ENCODE results near the gene TLR10.
A peak's percentile ranks its signal among the peaks of the same experiment; 100 is the strongest.
"Not testable (repeated sequence)": the region's sequence is repeated elsewhere in the genome, so short reads cannot be mapped to it uniquely, and the experiment has no call there.

TLR10 gene

GRCh38 chr4:38782452-38783108 lies at the start of gene TLR10:
TLR10 (minus strand) TSS chr4:38782990; CDS start chr4:38775590, 7,400 bp downstream.
- DNase-seq (ENCODE audit: low read depth in 3 of 3), result peak in 2 of 3 donors; percentile 9 to 26

- no peak for DNase-seq (ENCODE audit: low read depth in 3 of 3)
Observed at GRCh38 chr4:38832206-38832605, 49.4 kb upstream of the TLR10 start.

- DNase-seq (ENCODE audit: low read depth in 3 of 3), result no peak
Observed at GRCh38 chr4:38831653-38832052, 48.9 kb upstream of the TLR10 start.

GRCh38 chr4:38829237-38829636 lies 46.4 kb upstream of the TLR10 start:
- no peak for DNase-seq (ENCODE audit: low read depth in 3 of 3)

- no peak for DNase-seq (ENCODE audit: low read depth in 3 of 3)
Observed at GRCh38 chr4:38823766-38824165, 41.0 kb upstream of the TLR10 start.

GRCh38 chr4:38822748-38823303 lies 40.0 kb upstream of the TLR10 start:
- DNase-seq (ENCODE audit: low read depth in 3 of 3), result no peak

- no peak for DNase-seq (ENCODE audit: low read depth in 3 of 3)
Observed at GRCh38 chr4:38821739-38822138, 38.9 kb upstream of the TLR10 start.

- DNase-seq (ENCODE audit: low read depth in 3 of 3), result no peak
Observed at GRCh38 chr4:38820329-38821061, 37.7 kb upstream of the TLR10 start.

- DNase-seq (ENCODE audit: low read depth in 3 of 3), result no peak
Observed at GRCh38 chr4:38819569-38819968, 36.8 kb upstream of the TLR10 start.

- no peak for DNase-seq (ENCODE audit: low read depth in 3 of 3)
Observed at GRCh38 chr4:38818441-38818976, 35.7 kb upstream of the TLR10 start.

GRCh38 chr4:38815885-38816782 lies 33.3 kb upstream of the TLR10 start:
- no peak for DNase-seq (ENCODE audit: low read depth in 3 of 3)

- no peak for DNase-seq (ENCODE audit: low read depth in 3 of 3)
Observed at GRCh38 chr4:38814386-38814785, 31.6 kb upstream of the TLR10 start.

GRCh38 chr4:38811297-38811696 lies 28.5 kb upstream of the TLR10 start:
- DNase-seq (ENCODE audit: low read depth in 3 of 3), result no peak

- not testable (repeated sequence) for DNase-seq (ENCODE audit: low read depth in 3 of 3)
Observed at GRCh38 chr4:38807462-38807861, 24.7 kb upstream of the TLR10 start.

- DNase-seq (ENCODE audit: low read depth in 3 of 3), result not testable (repeated sequence)
Observed at GRCh38 chr4:38806251-38806650, 23.5 kb upstream of the TLR10 start.

GRCh38 chr4:38805530-38806145 lies 22.8 kb upstream of the TLR10 start:
- DNase-seq (ENCODE audit: low read depth in 3 of 3), result no peak

- DNase-seq (ENCODE audit: low read depth in 3 of 3), result no peak
Observed at GRCh38 chr4:38804654-38805295, 22.0 kb upstream of the TLR10 start, which contains the start of gene TLR1. TLR1 (minus strand) TSS chr4:38804791; CDS start chr4:38798831, 5,960 bp downstream.

GRCh38 chr4:38803833-38804653 lies 21.3 kb upstream of the TLR10 start:
- peak in 2 of 3 donors; percentile 13 for DNase-seq (ENCODE audit: low read depth in 3 of 3)

GRCh38 chr4:38802561-38803355 lies 20.0 kb upstream of the TLR10 start:
- no peak for DNase-seq (ENCODE audit: low read depth in 3 of 3)

Measured in stimulated activated CD4-positive, alpha-beta T cell treated with anti-CD3 and anti-CD28 coated beads, TNF-alpha, amount 100 ng/mL, for 48 hours (primary cell).